OCI-LY1 (cell line): ENCODE measurements around the gene CFAP69.

Experiments used
- EZH2 ChIP-seq: fragments of 200-600 bp; sonication (generic), shearing (Covaris generic); IDR thresholded peaks from 2 replicates; pipeline ENCODE4 v1.8.0; 2017; ENCODE audit warnings: borderline replicate concordance, mixed run types, mild to moderate bottlenecking, antibody characterized with exemption, low read length, moderate library complexity, mixed read lengths
- TF ChIP-seq, protein P1 (sequence below): fragments of 200-600 bp; sonication (generic), shearing (Covaris generic); IDR thresholded peaks from 2 replicates; pipeline ENCODE4 v1.5.1; 2017; ENCODE audit warnings: mild to moderate bottlenecking, antibody characterized with exemption, low read length, moderate library complexity, mixed read lengths

DNA sequence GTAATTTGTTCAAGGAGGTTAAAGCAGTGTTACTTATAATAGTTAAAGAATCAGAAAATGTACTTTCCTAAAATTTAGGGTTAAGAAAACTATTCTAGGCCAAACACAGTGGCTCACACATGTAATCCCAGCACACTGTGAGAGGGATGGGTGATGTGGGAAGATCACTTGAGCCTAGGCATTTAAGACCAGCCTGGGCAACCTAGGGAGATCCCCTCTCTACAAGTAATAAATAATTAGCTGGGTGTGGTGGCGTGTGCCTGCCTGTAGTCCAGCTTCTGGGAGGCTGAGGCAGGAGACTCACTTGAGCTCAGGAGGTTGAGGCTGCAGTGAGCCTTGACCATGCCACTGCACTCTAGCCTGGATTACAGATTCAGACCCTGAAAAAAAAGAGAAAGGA is 37.0 kb upstream of the CFAP69 start:
- no peak for TF ChIP-seq EZH2
- TF ChIP-seq, protein P1, sequence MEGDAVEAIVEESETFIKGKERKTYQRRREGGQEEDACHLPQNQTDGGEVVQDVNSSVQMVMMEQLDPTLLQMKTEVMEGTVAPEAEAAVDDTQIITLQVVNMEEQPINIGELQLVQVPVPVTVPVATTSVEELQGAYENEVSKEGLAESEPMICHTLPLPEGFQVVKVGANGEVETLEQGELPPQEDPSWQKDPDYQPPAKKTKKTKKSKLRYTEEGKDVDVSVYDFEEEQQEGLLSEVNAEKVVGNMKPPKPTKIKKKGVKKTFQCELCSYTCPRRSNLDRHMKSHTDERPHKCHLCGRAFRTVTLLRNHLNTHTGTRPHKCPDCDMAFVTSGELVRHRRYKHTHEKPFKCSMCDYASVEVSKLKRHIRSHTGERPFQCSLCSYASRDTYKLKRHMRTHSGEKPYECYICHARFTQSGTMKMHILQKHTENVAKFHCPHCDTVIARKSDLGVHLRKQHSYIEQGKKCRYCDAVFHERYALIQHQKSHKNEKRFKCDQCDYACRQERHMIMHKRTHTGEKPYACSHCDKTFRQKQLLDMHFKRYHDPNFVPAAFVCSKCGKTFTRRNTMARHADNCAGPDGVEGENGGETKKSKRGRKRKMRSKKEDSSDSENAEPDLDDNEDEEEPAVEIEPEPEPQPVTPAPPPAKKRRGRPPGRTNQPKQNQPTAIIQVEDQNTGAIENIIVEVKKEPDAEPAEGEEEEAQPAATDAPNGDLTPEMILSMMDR = no peak
